Adipocyte (in vitro differentiated cells): ENCODE data around the gene PIP5KL1.
A peak's percentile ranks its signal among the peaks of the same experiment; 100 is the strongest.

Experiments used
- DNase-seq: peaks from one replicate; pipeline ENCODE4 v3.0.0-alpha.2; 2015; ENCODE audit warnings: low read depth
- H3K27me3 ChIP-seq: replicated peaks from 2 replicates; pipeline ENCODE4 v1.7.0; 2013; ENCODE audit warnings: mild to moderate bottlenecking, low read length, moderate library complexity; ENCODE audit not compliant: control insufficient read depth, insufficient read depth
- H3K36me3 ChIP-seq: 2 replicates; pipeline ENCODE4 v1.7.0; 2013; ENCODE audit warnings: low read length, mild to moderate bottlenecking, moderate library complexity; ENCODE audit not compliant: control insufficient read depth, insufficient read depth, severe bottlenecking
- H3K4me1 ChIP-seq: 2 replicates; pipeline ENCODE4 v1.7.0; 2013; ENCODE audit warnings: mild to moderate bottlenecking, low read length, moderate library complexity; ENCODE audit not compliant: control insufficient read depth, insufficient read depth
- H3K4me3 ChIP-seq: 2 replicates; pipeline ENCODE4 v1.7.0; 2013; ENCODE audit warnings: mild to moderate bottlenecking, low read length, moderate library complexity
- H3K9ac ChIP-seq: 2 replicates; pipeline ENCODE4 v1.7.0; 2013; ENCODE audit warnings: mild to moderate bottlenecking, low read length, moderate library complexity
- H3K9me3 ChIP-seq: 2 replicates; pipeline ENCODE4 v1.7.0; 2013; ENCODE audit warnings: mild to moderate bottlenecking, low read length, moderate library complexity; ENCODE audit not compliant: control insufficient read depth

The PIP5KL1 gene

GRCh38 chr9:127905004-127905728 is 25.4 kb downstream of the PIP5KL1 start:
- H3K9ac ChIP-seq: peak overlapping the region; percentile 69
- DNase-seq: no peak

GRCh38 chr9:127904561-127905003 is 26.0 kb downstream of the PIP5KL1 start:
- peaks cover 59% of the 10 kb centered on the region for H3K4me1 ChIP-seq
- H3K9ac ChIP-seq: peak overlapping the region; percentile 69
- peaks cover 16% of the 10 kb centered on the region for H3K36me3 ChIP-seq
- H3K4me3 ChIP-seq: no peak overlapping the region
- no peaks in the 10 kb centered on the region for H3K9me3 ChIP-seq
- H3K27me3 ChIP-seq: no peaks in the 10 kb centered on the region
- no peak for DNase-seq

More at GRCh38 chr9:127905004-127905728, 25.4 kb downstream of the PIP5KL1 start:
- H3K36me3 ChIP-seq: peaks cover 21% of the 10 kb centered on the region
- no peak overlapping the region for H3K4me3 ChIP-seq
- no peaks in the 10 kb centered on the region for H3K27me3 ChIP-seq
- peaks cover 53% of the 10 kb centered on the region for H3K4me1 ChIP-seq
- H3K9me3 ChIP-seq: no peaks in the 10 kb centered on the region

GRCh38 chr9:127903557-127904475 is 26.8 kb downstream of the PIP5KL1 start:
- DNase-seq: no peak
- H3K4me1 ChIP-seq: peaks cover 59% of the 10 kb centered on the region
- peak overlapping the region; percentile 60 for H3K9ac ChIP-seq
- no peaks in the 10 kb centered on the region for H3K27me3 ChIP-seq
- H3K9me3 ChIP-seq: no peaks in the 10 kb centered on the region
- peaks cover 12% of the 10 kb centered on the region for H3K36me3 ChIP-seq
- no peak overlapping the region for H3K4me3 ChIP-seq

GRCh38 chr9:127899128-127899943 is 31.2 kb downstream of the PIP5KL1 start, which contains the start of gene ST6GALNAC6:
ST6GALNAC6 (minus strand) TSS chr9:127899603; CDS start chr9:127897981, 1,622 bp downstream.
- Histone ChIP-seq H3K36me3 (peaks cover 21% of the 10 kb centered on the region), H3K9ac (peak within 1 kb of the TSS; percentile 100), H3K9me3 (no peaks in the 10 kb centered on the region), H3K4me1 (peaks cover 52% of the 10 kb centered on the region), H3K27me3 (no peaks in the 10 kb centered on the region), H3K4me3 (peak within 1 kb of the TSS; percentile 92)
- DNase-seq: peak; percentile 94

GRCh38 chr9:127898433-127899127 is 32.0 kb downstream of the PIP5KL1 start:
- peaks cover 45% of the 10 kb centered on the region for H3K4me1 ChIP-seq
- peak overlapping the region; percentile 92 for H3K4me3 ChIP-seq
- no peaks in the 10 kb centered on the region for H3K9me3 ChIP-seq
- peak overlapping the region; percentile 100 for H3K9ac ChIP-seq
- H3K27me3 ChIP-seq: no peaks in the 10 kb centered on the region
- H3K36me3 ChIP-seq: peaks cover 29% of the 10 kb centered on the region
- DNase-seq: peak; percentile 75

- Histone ChIP-seq H3K4me3 (peak overlapping the region; percentile 92), H3K4me1 (peaks cover 39% of the 10 kb centered on the region)
Observed at GRCh38 chr9:127897193-127897692, 33.3 kb downstream of the PIP5KL1 start.

GRCh38 chr9:127896395-127897192 is 34.0 kb downstream of the PIP5KL1 start:
- Histone ChIP-seq H3K27me3 (no peaks in the 10 kb centered on the region), H3K36me3 (peaks cover 46% of the 10 kb centered on the region), H3K9ac (peak overlapping the region; percentile 89), H3K9me3 (no peaks in the 10 kb centered on the region), H3K4me1 (peaks cover 35% of the 10 kb centered on the region), H3K4me3 (peak overlapping the region; percentile 81)
- DNase-seq: no peak

More at GRCh38 chr9:127897193-127897692, 33.3 kb downstream of the PIP5KL1 start:
- Histone ChIP-seq H3K36me3 (peaks cover 42% of the 10 kb centered on the region), H3K27me3 (no peaks in the 10 kb centered on the region), H3K9me3 (no peaks in the 10 kb centered on the region), H3K9ac (peak overlapping the region; percentile 100)
- peak; percentile 91 for DNase-seq

GRCh38 chr9:127895811-127896210 is 34.8 kb downstream of the PIP5KL1 start:
- peak overlapping the region; percentile 89 for H3K9ac ChIP-seq
- DNase-seq: no peak
- peaks cover 52% of the 10 kb centered on the region for H3K36me3 ChIP-seq
- peak overlapping the region; percentile 81 for H3K4me3 ChIP-seq
- no peaks in the 10 kb centered on the region for H3K27me3 ChIP-seq
- peaks cover 32% of the 10 kb centered on the region for H3K4me1 ChIP-seq
- H3K9me3 ChIP-seq: no peaks in the 10 kb centered on the region

GRCh38 chr9:127893392-127893791 is 37.2 kb downstream of the PIP5KL1 start:
- Histone ChIP-seq H3K27me3 (no peaks in the 10 kb centered on the region), H3K36me3 (peaks cover 75% of the 10 kb centered on the region), H3K4me1 (peaks cover 25% of the 10 kb centered on the region), H3K9me3 (no peaks in the 10 kb centered on the region), H3K4me3 (no peak overlapping the region), H3K9ac (no peak overlapping the region)
- no peak for DNase-seq
